HepG2 (cell line): ENCODE measurements around the gene WDR73. TPM values are rescaled to one million over a fixed set of nuclear protein-coding genes. Genes with fewer than 3 reads are reported as not detected.
A peak's percentile ranks its signal among the peaks of the same experiment; 100 is the strongest.
"Not testable (repeated sequence)": the region's sequence is repeated elsewhere in the genome, so short reads cannot be mapped to it uniquely, and the experiment has no call there.

Experiments used
- ATAC-seq: fragments of 200-7000 bp; cut with Tn5 transposase; 3 replicates; pipeline ENCODE4 v1.9.1; 2020; ENCODE audit warnings: mild to moderate bottlenecking, moderate library complexity
- BruUV-seq: library from RNA; stranded (reverse); fragments of 400-500 nt; replicated peaks from 2 replicates; lab custom pipeline; 2021; lab: Mats Ljungman, UMichigan
- CTCF ChIA-PET: fragments of 300-600 bp; formaldehyde crosslinking; extraction: SDS; loops from one replicate; lab custom pipeline; 2021; ENCODE audit warnings: low total read pairs, inconsistent platforms, low intra/inter-chr PET ratio; lab: Yijun Ruan, JAX
- POLR2A ChIA-PET: fragments of 350-600 bp; sonication (Branson Sonifier 250); formaldehyde crosslinking; loops from one replicate; lab custom pipeline; 2020; ENCODE audit warnings: antibody characterized with exemption, inconsistent platforms; lab: Yijun Ruan, JAX
- DNase-seq: peaks from one replicate; pipeline ENCODE4 v3.0.0-alpha.2; 2015; ENCODE audit warnings: low spot score
- FAIRE-seq: peaks from 3 replicates; lab custom pipeline; 2011; peaks lifted over from hg19 to GRCh38; lab: Jason Lieb, UNC
- H2AFZ ChIP-seq: one replicate; pipeline ENCODE4 v1.6.1; 2011; ENCODE audit warnings: low read length, inconsistent platforms
- H3K27ac ChIP-seq: fragments of 300-600 bp; 3 replicates; pipeline ENCODE4 v1.8.0; 2011; ENCODE audit warnings: mixed run types, mild to moderate bottlenecking, mixed read lengths, low read length, inconsistent platforms; ENCODE audit not compliant: insufficient read depth; ENCODE audit errors: extremely low read length
- H3K27me3 ChIP-seq, 2 experiments: fragments of 200-600 bp in 1 of 2; 2 replicates in 1 of 2; 3 replicates in 1 of 2; pipeline versions ENCODE4 v1.6.0 to v1.8.0; 2011; ENCODE audit warnings: low read length in 2 of 2, mild to moderate bottlenecking in 2 of 2, moderate library complexity in 2 of 2, inconsistent platforms in 1 of 2; ENCODE audit not compliant: insufficient read depth in 2 of 2, control insufficient read depth in 1 of 2
- H3K36me3 ChIP-seq, 2 experiments: fragments of 200-600 bp in 1 of 2; replicated peaks in 1 of 2; 2 replicates in 1 of 2; 3 replicates in 1 of 2; pipeline versions ENCODE4 v1.5.1 to v1.8.0; 2011; ENCODE audit warnings: low read length in 2 of 2, inconsistent platforms in 1 of 2; ENCODE audit not compliant: insufficient read depth in 2 of 2, control insufficient read depth in 1 of 2
- H3K4me1 ChIP-seq: 2 replicates; pipeline ENCODE4 v1.5.1; 2012; ENCODE audit warnings: low read length, inconsistent platforms; ENCODE audit not compliant: insufficient read depth
- H3K4me2 ChIP-seq: 2 replicates; pipeline ENCODE4 v1.6.0; 2011; ENCODE audit warnings: low read depth, low read length, inconsistent platforms
- H3K4me3 ChIP-seq, 3 experiments: fragments of 200-600 bp in 1 of 3; sonication (generic), shearing (Covaris generic) in 1 of 3; replicated peaks in 1 of 3; 2 replicates each; pipeline ENCODE4 v1.5.1; 2011 to 2016; ENCODE audit warnings: low read length in 3 of 3, inconsistent platforms in 2 of 3, low read depth in 2 of 3, mild to moderate bottlenecking in 2 of 3, control low read depth in 1 of 3, mixed read lengths in 1 of 3; ENCODE audit not compliant: insufficient read depth in 1 of 3
- H3K79me2 ChIP-seq: one replicate; pipeline ENCODE4 v1.6.1; 2011; ENCODE audit warnings: low read length, inconsistent platforms; ENCODE audit not compliant: insufficient read depth
- H3K9ac ChIP-seq: 2 replicates; pipeline ENCODE4 v1.6.0; 2011; ENCODE audit warnings: mild to moderate bottlenecking, low read depth, low read length, inconsistent platforms; ENCODE audit not compliant: insufficient read depth
- H3K9me3 ChIP-seq: 2 replicates; pipeline ENCODE4 v1.5.1; 2012; ENCODE audit warnings: mild to moderate bottlenecking, low read length
- H4K20me1 ChIP-seq: 2 replicates; pipeline ENCODE4 v1.6.0; 2011; ENCODE audit warnings: inconsistent platforms, mild to moderate bottlenecking, low read length, moderate library complexity; ENCODE audit not compliant: insufficient read depth
- PHB2 ChIP-seq: fragments of 450-650 bp; IDR thresholded peaks from 2 replicates; pipeline ENCODE4 v1.6.1; 2018; ENCODE audit not compliant: partially characterized antibody
- RBAK ChIP-seq: sonication (generic); formaldehyde crosslinking; IDR thresholded peaks from 2 replicates; pipeline ENCODE4 v1.5.1; 2020; ENCODE audit warnings: mild to moderate bottlenecking, missing genetic modification reagents
- ZNF121 ChIP-seq: sonication (generic); formaldehyde crosslinking; IDR thresholded peaks from 2 replicates; pipeline ENCODE4 v1.5.0; 2020; ENCODE audit warnings: mild to moderate bottlenecking, missing genetic modification reagents
- ZNF772 ChIP-seq: sonication (generic); formaldehyde crosslinking; IDR thresholded peaks from 2 replicates; pipeline ENCODE4 v1.5.0; 2020; ENCODE audit warnings: mild to moderate bottlenecking, missing genetic modification reagents
- WGBS: methylation state at CpG from one replicate; pipeline ENCODE4 v1.1.6; 2017; ENCODE audit warnings: low lambda C conversion rate; 5-methylcytosine and 5-hydroxymethylcytosine counted together
- in situ Hi-C: cut with HindIII; loops from 2 replicates; pipeline ENCODE4 v1.10.0; 2017; ENCODE audit warnings: low pct_unique_long_range_greater_than_20kb; ENCODE audit not compliant: extremely low pct_ligation_motif_present
- intact Hi-C: fragments of 100-400 bp; cut with micrococcal nuclease; formaldehyde crosslinking; loops from one replicate; pipeline ENCODE4 v1.10.0; 2022; ENCODE audit not compliant: unreplicated experiment
- polyA plus RNA-seq, 8 experiments: library from polyadenylated mRNA; depleted of rRNA in 3 of 8; stranded (reverse) in 7 of 8; unstranded in 1 of 8; fragments of >200 nt; fragmentation: Illumina TruSeq in 4 of 8; extraction: Trizol in 4 of 8; gene quantifications; 2 replicates each; pipeline versions ENCODE4 v1.2.1 to v1.2.3, GENCODE V29; 2011 to 2016; ENCODE audit warnings: low read depth in 4 of 8, missing spikeins in 1 of 8, mixed read lengths in 1 of 8; ENCODE audit not compliant: insufficient read depth in 1 of 8
- total RNA-seq, 5 experiments: library from RNA; depleted of rRNA; stranded (reverse); fragments of >200 nt; fragmentation: Illumina TruSeq; extraction: Trizol; gene quantifications; 2 replicates each; pipeline ENCODE4 v1.2.3, GENCODE V29; 2016; ENCODE audit warnings: low read depth in 1 of 5
- TF ChIP-seq, protein P1 (sequence below): sonication (generic); formaldehyde crosslinking; conservative IDR thresholded peaks from 2 replicates; pipeline ENCODE4 v1.4.0; 2020; ENCODE audit warnings: missing genetic modification reagents

WDR73 gene
- total and polyA plus RNA-seq, 2 of the 13 experiments (the other 11 are each of a cell fraction or from before 2014, with no cell fraction given) = 20.0 to 35.5 TPM

DNA sequence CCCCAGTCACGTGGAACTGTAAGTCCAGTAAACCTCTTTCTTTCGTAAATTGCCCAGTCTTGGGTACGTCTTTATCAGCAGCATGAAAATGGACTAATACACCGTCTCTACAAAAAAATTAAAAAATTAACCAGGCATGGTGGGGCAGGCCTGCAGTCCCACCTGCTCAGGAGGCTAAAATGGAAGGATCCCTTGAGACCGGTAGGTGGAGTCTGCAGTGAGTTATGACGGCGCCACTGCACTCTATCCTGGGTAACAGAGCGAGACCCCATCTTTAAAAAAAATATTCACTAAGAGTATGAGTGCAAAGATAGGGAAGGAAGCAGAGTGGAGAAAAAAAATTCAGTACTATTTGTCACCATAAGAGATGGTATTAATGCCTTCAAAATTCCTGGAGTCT is 36.3 kb upstream of the WDR73 start:
- H3K9me3 ChIP-seq = no peaks in the 10 kb centered on the region
- H3K79me2 ChIP-seq = peaks cover 33% of the 10 kb centered on the region
- peaks cover 9 to 36% of the 10 kb centered on the region in 2 experiments for H3K36me3 ChIP-seq
- WGBS = 96% methylated on average over 8 of the region's 8 CpGs
- no peak overlapping the region for H2AFZ ChIP-seq
- no peak overlapping the region for H3K4me3 ChIP-seq
- ChIA-PET POLR2A (no interaction called here), CTCF (no interaction called here)
- H3K9ac ChIP-seq = no peak overlapping the region
- no peaks in the 10 kb centered on the region for H3K4me1 ChIP-seq
- in situ Hi-C loops = no loop called here
- H4K20me1 ChIP-seq = no peaks in the 10 kb centered on the region
- H3K27me3 ChIP-seq = no peaks in the 10 kb centered on the region
- no peak overlapping the region for H3K4me2 ChIP-seq
- BruUV-seq = TSS peak; percentile 19
- ATAC-seq (no peak), DNase-seq (no peak), FAIRE-seq (no peak)
- TF ChIP-seq, protein P1, sequence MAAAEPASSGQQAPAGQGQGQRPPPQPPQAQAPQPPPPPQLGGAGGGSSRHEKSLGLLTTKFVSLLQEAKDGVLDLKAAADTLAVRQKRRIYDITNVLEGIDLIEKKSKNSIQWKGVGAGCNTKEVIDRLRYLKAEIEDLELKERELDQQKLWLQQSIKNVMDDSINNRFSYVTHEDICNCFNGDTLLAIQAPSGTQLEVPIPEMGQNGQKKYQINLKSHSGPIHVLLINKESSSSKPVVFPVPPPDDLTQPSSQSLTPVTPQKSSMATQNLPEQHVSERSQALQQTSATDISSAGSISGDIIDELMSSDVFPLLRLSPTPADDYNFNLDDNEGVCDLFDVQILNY (CRISPR knock-in tag) = no peak
- no peak for TF ChIP-seq RBAK (CRISPR knock-in tag)
- intact Hi-C loops = loop anchor here (10.0 kb wide), 1 partner anchor 54 kb away; the partner anchor contains the start of gene ZNF592
- no peak overlapping the region for H3K27ac ChIP-seq

DNA sequence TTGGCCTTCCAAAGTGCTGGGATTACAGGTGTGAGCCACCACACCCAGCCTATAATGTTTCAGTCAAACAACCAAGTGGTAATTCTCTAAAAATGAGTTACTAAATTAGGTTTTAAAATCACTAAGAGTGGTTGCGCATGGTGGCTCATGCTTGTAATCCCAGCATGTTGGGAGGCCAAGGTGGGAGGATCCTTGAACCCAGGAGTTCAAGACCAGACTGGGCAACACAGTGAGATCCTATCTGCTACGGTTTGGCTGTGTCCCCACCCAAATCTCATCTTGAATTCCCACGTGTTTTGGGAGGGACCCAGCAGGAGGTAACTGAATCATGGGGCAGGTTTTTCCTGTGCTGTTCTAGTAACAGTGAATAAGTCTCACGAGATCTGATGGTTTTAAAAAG is 35.8 kb upstream of the WDR73 start:
- H2AFZ ChIP-seq = no peak overlapping the region
- no peaks in the 10 kb centered on the region for H3K27me3 ChIP-seq
- H4K20me1 ChIP-seq = no peaks in the 10 kb centered on the region
- no peaks in the 10 kb centered on the region for H3K9me3 ChIP-seq
- no peak overlapping the region for H3K4me2 ChIP-seq
- TF ChIP-seq ZNF772 (no peak), PHB2 (no peak), ZNF121 (CRISPR knock-in tag) (peak; percentile 83)
- intact Hi-C loops (loop anchor here (10.0 kb wide), 1 partner anchor 55 kb away; the partner anchor contains the start of gene ZNF592), in situ Hi-C loops (no loop called here)
- FAIRE-seq (no peak), DNase-seq (no peak), ATAC-seq (no peak)
- peaks cover 33% of the 10 kb centered on the region for H3K79me2 ChIP-seq
- CTCF ChIA-PET = no interaction called here
- H3K27ac ChIP-seq = no peak overlapping the region
- H3K4me3 ChIP-seq = no peak overlapping the region
- no TSS peak for BruUV-seq
- 93% methylated on average over 4 of the region's 4 CpGs for WGBS
- H3K4me1 ChIP-seq = no peaks in the 10 kb centered on the region
- no peak overlapping the region for H3K9ac ChIP-seq
- peaks cover 9 to 41% of the 10 kb centered on the region in 2 experiments for H3K36me3 ChIP-seq
- POLR2A ChIA-PET = no interaction called here

DNA sequence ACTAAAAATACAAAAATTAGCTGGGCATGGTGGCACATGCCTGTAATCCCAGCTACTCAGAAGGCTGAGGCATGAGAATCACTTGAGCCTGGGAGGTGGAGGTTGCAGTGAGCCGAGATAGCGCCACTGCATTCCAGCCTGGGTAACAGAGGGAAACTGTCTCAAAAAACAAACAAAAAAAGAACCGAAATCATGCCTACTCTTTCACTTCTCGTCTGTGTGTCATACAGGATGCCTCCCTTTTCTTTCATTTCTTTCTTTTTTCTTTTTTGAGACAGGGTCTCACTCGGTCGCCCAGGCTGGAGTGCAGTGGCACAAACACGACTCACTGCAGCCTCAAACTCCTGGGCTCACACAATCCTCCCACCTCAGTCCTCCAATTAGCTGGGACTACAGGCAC is 32.4 kb upstream of the WDR73 start:
- H2AFZ ChIP-seq, H3K4me1 ChIP-seq, in situ Hi-C loops, FAIRE-seq, DNase-seq, H3K79me2 ChIP-seq, H4K20me1 ChIP-seq, H3K27ac ChIP-seq, H3K9me3 ChIP-seq, BruUV-seq, H3K9ac ChIP-seq, CTCF ChIA-PET, H3K4me3 ChIP-seq, H3K27me3 ChIP-seq, intact Hi-C loops, POLR2A ChIA-PET, ATAC-seq, H3K4me2 ChIP-seq: not testable (repeated sequence)
- 89% methylated on average over 7 of the region's 7 CpGs for WGBS
- H3K36me3 ChIP-seq = peaks cover 11 to 58% of the 10 kb centered on the region in 2 experiments
